ENCODE results near the gene ASTN2.

- TF ChIP-seq POLR2A (IDR thresholded peaks at IDR 0.05) (no peak), CTCF (IDR thresholded peaks at IDR 0.05) (no peak)
Measured at GRCh38 chr9:117245175-117245829, 169.6 kb downstream of the ASTN2 start.

All from thyroid gland (tissue), 4 donors.